D721Med (cell line): ENCODE data around the gene UBE2E3.

Experiments used
- DNase-seq: peaks from one replicate; pipeline ENCODE4 v3.0.0; 2011; ENCODE audit warnings: low spot score; ENCODE audit not compliant: insufficient read length
- FAIRE-seq: peaks from 2 replicates; lab custom pipeline; 2011; peaks lifted over from hg19 to GRCh38; lab: Jason Lieb, UNC
- TF ChIP-seq, protein P1 (sequence below): IDR thresholded peaks from 2 replicates; pipeline ENCODE4 v1.5.1; 2012; ENCODE audit warnings: mild to moderate bottlenecking, control low read depth; ENCODE audit not compliant: insufficient read depth; ENCODE audit errors: missing control alignments

Gene UBE2E3

DNA sequence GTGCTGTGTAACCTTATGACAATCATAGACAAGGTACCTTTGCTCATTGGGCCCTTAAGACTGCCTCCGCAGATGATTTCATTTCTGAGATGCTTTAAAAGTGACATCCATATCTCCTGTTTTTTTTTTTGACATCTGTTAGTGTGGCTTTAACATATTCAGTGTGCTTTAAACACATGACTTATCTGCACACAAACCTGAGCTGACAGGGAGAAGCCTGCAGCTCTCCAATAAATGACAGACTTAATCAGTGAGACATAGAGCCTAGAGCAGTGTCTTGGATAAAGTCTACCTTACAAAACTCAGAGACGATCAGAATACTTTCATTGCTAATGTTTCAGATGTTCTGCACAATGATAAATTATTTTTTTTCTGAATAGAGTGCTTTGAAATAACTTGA is 130.7 kb downstream of the UBE2E3 start:
- TF ChIP-seq, protein P1, sequence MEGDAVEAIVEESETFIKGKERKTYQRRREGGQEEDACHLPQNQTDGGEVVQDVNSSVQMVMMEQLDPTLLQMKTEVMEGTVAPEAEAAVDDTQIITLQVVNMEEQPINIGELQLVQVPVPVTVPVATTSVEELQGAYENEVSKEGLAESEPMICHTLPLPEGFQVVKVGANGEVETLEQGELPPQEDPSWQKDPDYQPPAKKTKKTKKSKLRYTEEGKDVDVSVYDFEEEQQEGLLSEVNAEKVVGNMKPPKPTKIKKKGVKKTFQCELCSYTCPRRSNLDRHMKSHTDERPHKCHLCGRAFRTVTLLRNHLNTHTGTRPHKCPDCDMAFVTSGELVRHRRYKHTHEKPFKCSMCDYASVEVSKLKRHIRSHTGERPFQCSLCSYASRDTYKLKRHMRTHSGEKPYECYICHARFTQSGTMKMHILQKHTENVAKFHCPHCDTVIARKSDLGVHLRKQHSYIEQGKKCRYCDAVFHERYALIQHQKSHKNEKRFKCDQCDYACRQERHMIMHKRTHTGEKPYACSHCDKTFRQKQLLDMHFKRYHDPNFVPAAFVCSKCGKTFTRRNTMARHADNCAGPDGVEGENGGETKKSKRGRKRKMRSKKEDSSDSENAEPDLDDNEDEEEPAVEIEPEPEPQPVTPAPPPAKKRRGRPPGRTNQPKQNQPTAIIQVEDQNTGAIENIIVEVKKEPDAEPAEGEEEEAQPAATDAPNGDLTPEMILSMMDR = no peak
- no peak for DNase-seq
- FAIRE-seq = no peak

- TF ChIP-seq, protein P1 = no peak
- DNase-seq (no peak), FAIRE-seq (no peak)
These were observed 132.5 kb downstream of the UBE2E3 start for GRCh38 chr2:181112916-181113315.
